Fibroblast of the aortic adventitia (primary cell): Measurements from ENCODE around the gene LAPTM5. TPM values are rescaled to one million over a fixed set of nuclear protein-coding genes. Genes with fewer than 3 reads are reported as not detected.
"Not testable (repeated sequence)": the region's sequence is repeated elsewhere in the genome, so short reads cannot be mapped to it uniquely, and the experiment has no call there.

Experiments
- DNase-seq: peaks from one replicate; pipeline ENCODE4 v3.0.0-alpha.2; 2010; ENCODE audit warnings: low read depth
- H3K4me3 ChIP-seq: 2 replicates; pipeline ENCODE4 v1.5.1; 2011; ENCODE audit warnings: low read depth, mild to moderate bottlenecking, control low read depth, low read length, moderate library complexity
- CTCF ChIP-seq: IDR thresholded peaks from 2 replicates; pipeline ENCODE4 v1.5.1; 2011; ENCODE audit warnings: mild to moderate bottlenecking, low read length, control low read depth, inconsistent platforms; ENCODE audit not compliant: insufficient read depth
- total RNA-seq: library from RNA; depleted of rRNA; stranded (reverse); fragments of >200 nt; gene quantifications from 2 replicates; pipeline ENCODE4 v1.2.3, GENCODE V29; 2012; ENCODE audit warnings: low replicate concordance

The LAPTM5 gene
- total RNA-seq, 1 donor = 0.18 TPM

- TF ChIP-seq CTCF = no peak
- DNase-seq = no peak
- no peak overlapping the region for H3K4me3 ChIP-seq
These were observed 33.5 kb upstream of the LAPTM5 start for GRCh38 chr1:30790850-30791778.

- not testable (repeated sequence) for DNase-seq, H3K4me3 ChIP-seq
These were observed 32.6 kb upstream of the LAPTM5 start for GRCh38 chr1:30790256-30790525.

- no peak for DNase-seq
- H3K4me3 ChIP-seq = no peak overlapping the region
- TF ChIP-seq CTCF = no peak
These were observed 32.0 kb upstream of the LAPTM5 start for GRCh38 chr1:30789388-30790255.

- no peak for DNase-seq
- H3K4me3 ChIP-seq = no peak overlapping the region
- TF ChIP-seq CTCF = no peak
These were observed 31.2 kb upstream of the LAPTM5 start for GRCh38 chr1:30788580-30789387.

- TF ChIP-seq CTCF = no peak
- no peak overlapping the region for H3K4me3 ChIP-seq
- DNase-seq = no peak
These were observed 30.4 kb upstream of the LAPTM5 start for GRCh38 chr1:30787856-30788495.

GRCh38 chr1:30787266-30787665 lies 29.7 kb upstream of the LAPTM5 start:
- no peak overlapping the region for H3K4me3 ChIP-seq
- DNase-seq = no peak
- no peak for TF ChIP-seq CTCF
